ENCODE results near the gene HDAC9.
"Not testable (repeated sequence)": the region's sequence is repeated elsewhere in the genome, so short reads cannot be mapped to it uniquely, and the experiment has no call there.

Gene HDAC9

DNA sequence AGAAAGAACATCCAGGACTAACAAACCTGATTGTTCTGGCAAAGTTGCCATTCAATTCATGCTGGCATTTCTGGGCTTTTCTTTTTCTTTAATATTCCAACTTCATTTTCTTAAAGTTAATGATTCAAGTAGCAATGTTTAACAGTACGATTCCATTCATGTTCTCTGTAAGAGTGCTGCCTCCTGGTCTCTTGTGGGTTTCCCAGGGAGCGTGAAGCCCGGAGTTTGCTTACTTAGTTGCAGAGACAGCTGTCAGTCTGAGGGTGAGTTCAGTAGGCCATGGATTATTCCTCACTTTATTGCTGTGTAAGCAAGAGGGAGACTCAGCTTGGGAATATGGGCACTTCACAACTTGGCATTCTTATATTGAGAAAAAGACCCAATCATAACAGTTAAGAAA lies 479.7 kb downstream of the HDAC9 start:
- no peak for DNase-seq (ENCODE audit: low read depth)

DNA sequence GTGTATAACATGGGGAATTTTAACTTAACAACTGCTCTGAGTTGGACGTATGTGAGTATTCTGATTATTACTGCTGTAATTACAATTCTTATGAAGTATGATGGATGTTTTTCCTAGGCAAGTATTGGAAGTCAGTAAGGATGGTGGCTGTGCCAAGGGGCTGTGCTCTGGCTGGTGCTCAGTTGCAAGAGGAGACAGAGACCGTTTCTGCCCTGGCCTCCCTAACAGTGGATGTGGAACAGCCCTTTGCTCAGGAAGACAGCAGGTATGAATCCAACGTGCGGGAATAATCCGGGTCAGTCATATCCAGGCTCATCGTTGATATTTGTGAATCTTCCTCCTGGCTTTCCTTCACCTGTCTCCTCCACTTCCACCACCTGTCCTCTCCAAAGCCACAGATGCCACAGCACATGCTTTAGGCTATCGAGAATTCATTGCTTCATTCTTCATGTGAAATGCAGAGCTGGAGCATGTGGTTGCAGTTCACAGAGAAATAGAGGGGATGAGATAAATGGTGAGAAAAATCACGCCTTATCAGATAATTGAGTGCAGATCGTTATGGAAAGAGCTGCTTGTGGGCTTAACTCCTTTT lies 480.2 kb downstream of the HDAC9 start:
- DNase-seq (ENCODE audit: low read depth): no peak

DNA sequence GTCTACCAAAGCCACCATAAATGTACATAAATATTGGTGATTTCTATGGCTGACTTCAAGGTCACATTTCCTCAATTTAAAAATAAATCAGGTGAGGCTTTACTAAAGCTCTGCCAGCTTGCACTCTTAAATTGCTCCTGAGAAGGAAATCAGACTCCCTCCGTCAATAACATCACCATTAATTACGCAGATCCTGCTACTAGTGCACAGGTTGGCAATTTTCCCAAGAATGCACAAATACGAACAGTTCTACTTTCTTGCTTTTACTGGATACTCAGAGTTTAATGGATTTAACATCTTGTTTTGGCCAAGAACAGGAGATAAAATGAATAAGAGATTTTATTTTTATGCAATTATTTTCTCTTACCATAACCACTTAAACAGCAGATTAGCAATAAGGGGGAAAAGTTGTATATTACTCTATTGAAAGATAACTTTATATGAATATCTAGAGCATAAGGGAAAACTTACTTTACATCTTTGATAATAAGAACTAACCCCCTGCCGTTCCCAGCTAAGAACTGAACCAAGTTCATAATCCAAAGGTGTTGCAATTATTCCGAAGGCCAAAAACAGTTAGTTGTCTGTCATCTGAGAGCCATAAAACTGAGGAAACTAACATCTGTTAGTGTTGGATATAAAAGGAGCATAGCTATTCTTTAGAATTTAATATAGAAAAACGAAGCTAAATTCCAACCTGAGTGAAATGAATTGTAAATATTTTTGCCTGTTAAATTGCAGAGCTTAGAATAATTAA lies 481.3 kb downstream of the HDAC9 start:
- DNase-seq (ENCODE audit: low read depth): no peak

DNA sequence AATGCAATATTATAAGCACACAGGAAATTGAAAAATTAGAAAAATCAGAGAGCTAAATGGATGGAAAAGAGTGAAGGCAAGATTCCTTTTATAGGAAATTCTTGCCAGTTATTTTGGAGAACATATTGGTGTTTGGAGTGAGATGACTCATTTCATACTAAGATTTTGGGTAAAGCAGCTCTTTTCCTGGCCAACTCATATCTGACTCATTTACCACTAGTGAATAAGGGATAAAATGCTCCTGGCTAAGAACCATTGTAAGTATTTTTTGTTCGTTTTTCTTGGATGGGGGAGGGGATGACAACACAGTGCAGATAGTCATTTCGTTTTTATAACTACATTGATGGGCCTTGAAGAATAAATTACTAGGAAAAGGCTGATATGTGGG lies 482.6 kb downstream of the HDAC9 start:
- DNase-seq (ENCODE audit: low read depth): no peak

DNA sequence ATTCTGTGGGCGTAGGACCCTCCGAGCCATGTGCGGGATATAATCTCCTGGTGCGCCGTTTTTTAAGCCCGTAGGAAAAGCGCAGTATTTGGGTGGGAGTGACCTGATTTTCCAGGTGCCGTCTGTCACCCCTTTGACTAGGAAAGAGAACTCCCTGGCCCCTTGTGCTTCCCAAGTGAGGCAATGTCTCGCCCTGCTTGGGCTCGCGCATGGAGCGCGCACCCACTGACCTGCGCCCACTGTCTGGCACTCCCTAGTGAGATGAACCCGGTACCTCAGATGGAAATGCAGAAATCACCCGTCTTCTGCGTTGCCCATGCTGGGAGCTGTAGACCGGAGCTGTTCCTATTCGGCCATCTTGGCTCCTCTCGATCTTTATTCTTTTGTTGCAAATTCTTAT lies 495.2 kb downstream of the HDAC9 start:
- not testable (repeated sequence) for DNase-seq (ENCODE audit: low read depth)

DNA sequence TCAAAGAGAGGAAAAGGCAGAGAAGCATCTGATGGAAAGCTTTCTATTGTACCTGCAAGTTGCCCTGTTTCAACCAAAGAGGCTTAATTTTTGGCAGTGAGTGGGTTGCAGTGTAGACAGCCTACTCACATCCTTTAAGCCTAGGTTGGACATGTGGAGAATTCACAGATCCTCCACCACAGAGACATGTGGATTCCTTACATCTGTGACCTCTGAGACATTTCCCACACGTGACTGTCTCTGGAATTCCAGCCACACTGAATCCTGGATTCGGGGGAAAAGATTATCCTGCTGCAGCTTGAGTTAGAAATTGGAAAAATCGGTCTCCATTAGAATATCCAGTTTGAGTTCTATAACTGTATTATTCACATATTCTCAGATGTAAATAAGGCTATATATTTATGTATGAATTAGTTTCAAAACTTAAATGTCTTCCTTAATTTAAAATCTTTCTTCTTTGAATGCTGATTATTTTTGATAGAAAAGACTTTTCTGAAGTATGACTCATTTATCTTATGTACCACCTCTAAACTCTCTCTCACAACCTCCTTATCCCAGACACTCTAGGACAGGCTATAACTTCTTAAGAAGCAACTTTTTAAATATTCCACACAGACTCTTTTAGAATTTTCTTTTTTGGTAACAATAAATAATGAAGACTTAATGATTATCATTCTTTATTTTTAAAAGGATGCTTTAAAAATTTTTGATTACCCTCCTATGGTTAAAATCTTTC lies 498.6 kb downstream of the HDAC9 start:
- DNase-seq (ENCODE audit: low read depth): no peak

DNA sequence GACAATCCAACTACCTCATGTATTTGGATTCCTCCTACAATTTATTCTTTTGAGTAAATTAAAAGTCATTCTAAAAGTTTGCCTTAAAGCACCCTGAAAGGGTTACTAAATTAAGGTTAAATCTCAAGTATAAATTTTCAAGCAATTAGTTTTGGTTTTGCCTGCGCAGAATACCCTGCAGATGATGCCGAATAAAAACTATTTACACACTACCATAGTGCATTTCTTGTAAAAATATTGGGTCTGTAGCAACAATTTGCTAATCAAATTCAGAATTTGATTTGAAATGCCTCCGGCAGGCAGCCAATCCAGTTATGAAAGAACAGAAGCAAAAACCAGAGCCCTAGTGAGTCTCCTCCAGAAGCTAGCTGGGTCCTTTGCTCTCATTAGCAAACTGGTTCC lies 499.7 kb downstream of the HDAC9 start:
- no peak for DNase-seq (ENCODE audit: low read depth)

DNA sequence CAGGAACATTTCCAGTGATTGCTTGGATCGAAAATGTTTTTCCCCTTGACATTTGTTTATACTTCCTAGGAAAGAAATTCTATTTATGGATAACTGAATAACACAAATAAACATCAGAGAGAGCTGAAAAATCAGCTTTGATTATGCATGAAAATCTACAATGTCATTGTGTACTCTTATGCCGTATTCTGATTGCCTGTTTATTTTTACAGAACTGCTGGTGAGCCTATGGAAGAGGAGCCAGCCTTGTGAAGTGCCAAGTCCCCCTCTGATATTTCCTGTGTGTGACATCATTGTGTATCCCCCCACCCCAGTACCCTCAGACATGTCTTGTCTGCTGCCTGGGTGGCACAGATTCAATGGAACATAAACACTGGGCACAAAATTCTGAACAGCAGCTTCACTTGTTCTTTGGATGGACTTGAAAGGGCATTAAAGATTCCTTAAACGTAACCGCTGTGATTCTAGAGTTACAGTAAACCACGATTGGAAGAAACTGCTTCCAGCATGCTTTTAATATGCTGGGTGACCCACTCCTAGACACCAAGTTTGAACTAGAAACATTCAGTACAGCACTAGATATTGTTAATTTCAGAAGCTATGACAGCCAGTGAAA lies 500.4 kb downstream of the HDAC9 start:
- no peak for DNase-seq (ENCODE audit: low read depth)

DNA sequence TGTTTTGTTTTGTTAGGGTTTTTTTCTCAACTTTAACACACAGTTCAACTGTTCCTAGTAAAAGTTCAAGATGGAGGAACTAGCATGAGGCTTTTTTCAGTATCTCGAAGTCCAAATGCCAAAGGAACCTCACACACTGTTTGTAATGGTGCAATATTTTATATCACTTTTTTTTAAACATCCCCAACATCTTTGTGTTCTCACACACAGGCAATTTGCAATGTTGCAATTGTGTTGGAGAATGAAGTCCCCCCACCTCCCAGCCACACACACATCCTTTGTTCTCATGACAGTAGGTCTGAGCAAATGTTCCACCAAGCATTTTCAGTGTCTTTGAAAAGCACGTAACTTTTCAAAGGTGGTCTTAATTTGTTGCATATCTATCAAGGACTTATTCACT lies 501.0 kb downstream of the HDAC9 start:
- no peak for DNase-seq (ENCODE audit: low read depth)

DNA sequence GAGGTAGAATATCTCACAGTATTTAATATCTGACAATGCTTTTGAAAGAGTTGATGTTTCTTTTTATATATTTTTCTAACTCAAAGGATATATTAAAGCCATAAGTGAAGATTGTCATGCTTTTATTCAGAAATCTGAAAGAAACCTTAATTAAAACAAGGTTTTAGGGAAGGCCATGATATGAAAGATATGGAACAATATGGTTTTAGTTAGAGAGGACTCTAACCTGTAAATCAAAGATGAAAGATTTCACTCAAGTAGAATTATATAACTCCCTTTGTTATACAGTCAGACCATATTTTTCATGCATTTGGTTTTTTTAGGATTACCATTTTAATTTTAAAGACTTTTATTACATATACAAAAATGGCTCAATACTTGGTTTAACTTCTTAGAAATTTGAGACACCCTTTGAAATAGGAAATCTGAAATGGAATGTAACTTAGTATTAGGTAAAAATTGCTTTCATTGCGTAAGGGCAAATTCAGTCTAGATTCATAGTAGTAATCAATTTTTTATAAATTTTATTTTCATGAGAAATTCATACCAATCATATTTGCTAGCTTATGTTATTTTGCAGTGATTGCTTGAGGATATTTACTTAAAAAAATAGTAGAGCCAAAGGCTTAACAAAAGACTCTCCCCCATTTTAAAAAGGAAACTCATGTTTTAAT lies 502.1 kb downstream of the HDAC9 start:
- no peak for DNase-seq (ENCODE audit: low read depth)

DNA sequence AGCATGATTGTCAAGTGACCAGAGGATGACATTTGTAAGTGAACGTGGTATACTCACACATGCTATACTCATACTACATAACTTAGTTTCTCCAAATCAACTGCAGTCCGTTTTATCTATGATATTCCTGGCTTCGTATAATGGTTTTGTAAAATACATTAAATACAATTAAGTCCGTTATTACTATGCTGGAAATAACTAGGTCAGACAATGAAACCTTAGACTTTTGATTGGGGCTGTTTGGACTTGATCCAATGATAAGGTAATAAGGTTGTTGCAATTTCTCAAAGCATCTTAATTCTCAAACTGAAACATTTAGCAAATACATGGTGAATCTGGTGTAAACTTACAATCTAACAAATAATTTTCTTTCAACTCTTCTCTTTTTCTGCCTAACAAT lies 504.9 kb downstream of the HDAC9 start:
- no peak for DNase-seq (ENCODE audit: low read depth)

DNA sequence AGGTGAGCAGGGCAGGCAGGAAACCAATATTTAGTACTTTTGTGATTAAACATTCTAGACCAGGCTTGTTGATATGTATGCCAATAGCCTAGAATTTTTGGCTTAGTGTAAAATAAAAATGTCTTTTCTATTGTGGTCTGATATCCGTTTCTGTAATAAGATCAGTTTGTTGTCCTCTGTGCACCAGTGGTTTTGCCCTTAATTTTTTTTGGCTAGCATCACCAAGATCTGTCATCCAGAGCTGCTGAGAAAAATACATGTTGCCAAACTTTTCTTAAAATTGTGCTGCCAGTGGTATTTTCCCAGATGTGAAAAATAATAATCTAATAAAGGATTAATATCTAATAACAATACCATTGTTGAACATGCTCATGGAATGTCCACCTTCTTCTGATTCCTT lies 506.3 kb downstream of the HDAC9 start:
- no peak for DNase-seq (ENCODE audit: low read depth)

DNA sequence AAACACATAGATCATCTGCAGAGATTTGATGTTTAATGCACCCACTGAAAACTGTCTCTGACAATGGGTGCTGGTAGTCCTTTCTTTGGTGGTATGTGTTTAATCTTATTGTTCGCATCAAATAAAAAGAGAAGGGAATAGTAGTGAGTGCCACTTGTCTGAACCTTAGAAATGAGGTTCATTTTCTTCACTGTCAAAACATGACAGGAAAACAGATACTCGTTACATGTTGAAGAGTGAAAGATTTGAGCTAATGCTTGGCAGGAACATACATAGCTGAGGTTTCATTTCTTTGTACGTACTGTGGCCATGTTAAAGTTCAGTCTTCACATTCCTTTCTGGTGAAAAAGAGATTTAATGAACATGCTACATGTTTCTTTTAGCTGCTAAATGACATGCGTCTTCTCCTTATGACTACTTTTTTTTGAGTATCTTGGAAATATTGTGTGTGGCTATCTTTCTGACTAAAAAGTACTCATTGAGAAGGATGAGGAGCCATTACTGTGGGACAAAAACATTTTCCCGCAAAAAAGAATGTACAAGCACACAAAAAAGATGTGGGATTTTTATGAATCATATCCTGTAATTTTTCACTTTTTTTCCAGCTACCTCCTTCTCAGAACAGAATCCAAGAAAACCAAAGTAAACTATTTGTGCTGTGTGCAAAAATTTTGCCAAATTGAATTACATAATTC lies 513.8 kb downstream of the HDAC9 start:
- DNase-seq (ENCODE audit: low read depth): no peak

DNA sequence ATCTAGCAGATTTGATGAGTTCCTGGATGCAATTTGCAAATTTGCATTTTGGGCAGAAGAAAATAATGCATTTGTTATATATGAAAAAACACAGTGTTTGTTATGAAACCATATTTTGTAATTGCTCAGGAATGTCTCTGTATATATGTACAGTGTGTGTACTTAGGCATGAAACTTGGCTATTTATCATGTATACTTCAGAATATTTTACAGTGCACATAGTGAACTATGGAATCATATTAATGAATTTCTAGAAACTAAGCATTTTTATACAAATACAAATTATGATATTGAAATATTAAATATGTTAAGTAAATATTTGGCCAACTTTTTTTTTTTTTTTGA lies 514.4 kb downstream of the HDAC9 start:
- no peak for DNase-seq (ENCODE audit: low read depth)

DNA sequence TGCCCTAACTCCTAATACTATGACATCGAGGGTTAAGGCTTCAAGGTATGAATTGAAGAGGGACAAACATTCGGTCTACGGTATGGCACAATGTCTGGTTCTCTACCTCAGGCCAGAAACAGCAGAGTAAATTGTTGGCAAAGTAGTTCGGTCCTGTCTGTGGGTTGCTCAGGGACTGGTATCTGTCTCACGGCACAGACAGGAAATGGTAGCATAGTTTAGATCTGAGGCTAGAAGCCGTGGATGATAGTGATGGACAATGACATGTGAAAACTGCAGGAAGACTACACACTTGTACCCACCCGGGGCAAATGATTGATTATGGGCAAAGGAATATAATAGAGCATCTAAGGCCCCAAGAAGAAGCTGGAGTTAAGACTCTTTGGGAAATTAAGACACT lies 515.7 kb downstream of the HDAC9 start:
- DNase-seq (ENCODE audit: low read depth): no peak

DNA sequence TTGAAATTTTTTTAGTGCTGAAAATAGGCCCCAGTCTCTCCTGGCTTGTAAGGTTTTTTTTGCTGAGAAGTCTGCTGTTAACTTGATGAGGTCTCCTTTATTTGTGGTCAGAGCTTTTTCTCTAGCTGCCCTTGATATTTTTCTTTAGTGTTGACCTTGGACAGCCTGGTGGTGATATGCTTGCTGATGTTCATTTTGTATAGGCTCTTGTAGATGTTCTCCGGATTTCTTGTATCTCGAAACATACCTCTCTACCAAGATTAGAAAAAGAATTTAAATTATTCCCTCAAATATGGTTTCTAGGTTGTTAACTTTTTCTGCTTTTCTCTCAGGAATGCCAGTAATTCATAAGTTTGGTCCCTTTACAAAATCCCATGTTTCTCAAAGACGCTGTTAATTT lies 519.5 kb downstream of the HDAC9 start:
- DNase-seq (ENCODE audit: low read depth): no peak

DNA sequence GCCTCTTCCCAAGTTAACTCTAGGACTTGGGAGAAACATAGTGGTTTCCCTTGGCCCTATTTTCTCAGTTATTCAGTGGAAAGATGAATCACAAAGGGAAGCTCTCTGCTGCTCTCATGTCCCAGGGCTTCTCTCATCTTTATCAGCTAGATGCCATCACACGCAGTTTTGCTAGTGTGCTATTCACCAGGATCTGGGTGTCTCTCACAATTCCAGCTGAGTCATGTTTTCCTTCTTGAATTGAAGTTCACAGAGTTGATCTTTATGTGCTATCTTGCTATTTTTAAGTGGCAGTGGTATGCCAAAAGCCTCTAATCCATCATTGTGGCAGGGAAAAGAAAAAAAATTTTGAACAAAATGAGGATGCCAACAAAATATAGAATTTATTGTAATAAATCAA lies 520.6 kb downstream of the HDAC9 start:
- no peak for DNase-seq (ENCODE audit: low read depth)

DNA sequence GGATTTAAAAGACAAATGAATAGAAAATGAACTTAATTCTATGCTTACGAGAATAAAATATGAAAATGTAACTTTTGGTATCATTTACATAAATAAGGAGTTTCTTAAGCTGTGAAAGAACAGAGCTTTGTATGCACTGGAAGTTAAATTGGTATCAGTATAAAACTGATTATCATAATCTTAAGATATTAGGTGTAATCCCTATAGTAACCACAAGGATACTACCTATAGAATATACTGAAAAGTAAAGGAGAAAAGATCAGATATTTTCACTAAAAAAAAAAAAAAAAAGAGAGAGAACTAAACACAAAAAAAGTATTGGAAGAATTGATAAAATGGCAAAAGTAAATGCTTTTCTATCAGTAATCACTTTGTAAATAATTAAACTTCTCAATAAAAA lies 521.8 kb downstream of the HDAC9 start:
- DNase-seq (ENCODE audit: low read depth): no peak

DNA sequence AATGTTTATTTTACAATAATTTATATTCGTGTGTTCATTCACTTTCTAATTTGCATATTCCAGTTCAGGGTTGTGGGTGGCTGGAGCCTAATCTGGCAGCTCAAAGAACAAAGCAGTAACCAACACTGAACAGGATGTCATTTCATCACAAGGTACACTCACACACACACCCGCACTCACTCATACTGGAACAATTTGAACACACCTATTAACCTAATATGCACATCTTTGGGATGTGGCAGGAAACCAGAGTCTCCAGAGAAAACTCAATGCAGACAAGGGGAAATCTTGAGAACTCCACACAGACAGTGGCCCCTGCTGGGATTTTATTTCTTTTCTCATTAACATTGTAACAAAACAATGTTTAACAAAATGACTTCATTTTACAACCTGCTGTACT lies 524.5 kb downstream of the HDAC9 start:
- no peak for DNase-seq (ENCODE audit: low read depth)

DNA sequence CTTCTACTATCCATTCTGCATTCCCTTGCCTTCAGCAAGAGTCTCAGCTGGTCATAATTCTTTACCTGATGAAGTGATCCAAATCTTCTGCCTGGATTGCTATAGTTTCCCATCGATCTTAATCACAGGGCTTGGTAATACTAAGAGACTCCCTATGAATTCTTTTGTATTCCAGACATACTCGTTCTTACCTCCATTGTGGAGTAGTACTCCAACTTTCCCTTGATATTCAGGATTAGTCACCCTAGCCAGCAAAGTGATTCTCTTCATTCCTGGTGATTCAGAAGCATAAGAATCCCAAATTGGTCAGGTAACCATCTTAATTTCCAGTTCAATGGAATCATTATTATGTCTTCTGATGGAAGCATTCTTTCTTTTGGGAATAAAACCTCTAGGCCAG lies 525.2 kb downstream of the HDAC9 start:
- DNase-seq (ENCODE audit: low read depth): no peak

DNA sequence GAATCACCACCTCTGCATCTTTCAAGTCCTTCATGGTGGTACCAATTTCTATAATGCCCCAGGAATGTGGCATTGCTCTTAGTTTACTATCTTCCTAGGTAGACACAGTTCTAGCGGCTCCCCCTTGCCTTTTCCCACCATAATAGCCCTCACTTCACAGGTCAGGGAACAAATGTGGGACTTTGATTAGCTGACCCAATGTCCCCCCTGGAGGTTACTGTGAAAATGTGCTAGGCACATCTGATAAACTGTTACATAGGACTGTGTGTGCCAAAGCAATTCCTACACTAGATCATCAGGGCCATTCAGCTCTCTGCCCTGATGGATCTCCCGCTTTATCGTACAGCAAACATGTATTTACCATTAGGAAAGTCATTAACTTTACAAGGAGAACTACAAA lies 527.9 kb downstream of the HDAC9 start:
- DNase-seq (ENCODE audit: low read depth): no peak

DNA sequence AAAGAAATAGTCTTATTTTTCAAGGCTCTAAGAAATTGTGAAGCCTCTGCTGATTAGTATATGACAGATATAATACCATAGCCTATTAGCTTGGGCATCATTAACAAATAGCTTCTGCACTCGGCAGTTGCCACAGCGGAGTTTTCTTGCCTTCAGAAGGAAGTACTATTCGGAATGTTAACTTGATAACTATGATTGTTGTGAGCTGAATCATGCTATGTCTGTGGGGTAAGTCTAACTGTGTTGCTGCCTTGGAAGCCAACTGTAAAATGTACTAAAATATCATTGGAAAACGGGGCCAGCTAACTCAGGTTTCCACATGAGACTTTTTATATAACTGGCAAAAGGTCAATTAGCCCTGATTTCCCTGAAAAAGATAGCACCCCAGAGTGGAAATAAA lies 528.7 kb downstream of the HDAC9 start:
- DNase-seq (ENCODE audit: low read depth): no peak
